Nephron (organoid): ENCODE data around the gene APOA5.
"Not testable (repeated sequence)": the region's sequence is repeated elsewhere in the genome, so short reads cannot be mapped to it uniquely, and the experiment has no call there.

Experiments used
- H3K27ac Mint-ChIP-seq, 3 experiments: 2 replicates each; pipeline ENCODE4 v1.8.0; 2020; ENCODE audit warnings: mixed read lengths in 3 of 3, mild to moderate bottlenecking in 2 of 3, moderate library complexity in 1 of 3
- H3K27me3 Mint-ChIP-seq: 2 replicates; pipeline ENCODE4 v1.8.0; 2021; ENCODE audit warnings: low read depth, mild to moderate bottlenecking, moderate library complexity, mixed read lengths
- H3K36me3 Mint-ChIP-seq: 2 replicates; pipeline ENCODE4 v1.8.0; 2020; ENCODE audit warnings: low read depth, mixed read lengths
- H3K4me1 Mint-ChIP-seq: 2 replicates; pipeline ENCODE4 v1.8.0; 2020; ENCODE audit warnings: mixed read lengths
- H3K4me3 Mint-ChIP-seq, 3 experiments: 2 replicates each; pipeline ENCODE4 v1.8.0; 2020; ENCODE audit warnings: mild to moderate bottlenecking in 3 of 3, mixed read lengths in 3 of 3, moderate library complexity in 2 of 3
- H3K9me3 Mint-ChIP-seq: 2 replicates; pipeline ENCODE4 v1.8.0; 2020; ENCODE audit warnings: mixed read lengths
- CTCF ChIP-seq, 3 experiments: fragments of 200-600 bp; sonication (generic); IDR thresholded peaks; one replicate each; pipeline ENCODE4 v1.5.0; 2021; ENCODE audit warnings: antibody characterized with exemption in 3 of 3; ENCODE audit not compliant: unreplicated experiment in 3 of 3

The APOA5 gene

GRCh38 chr11:116804001-116804400 lies 12.3 kb upstream of the APOA5 start:
- no peak overlapping the region for H3K27ac Mint-ChIP-seq
- H3K36me3 Mint-ChIP-seq = no peaks in the 10 kb centered on the region
- peaks cover 4% of the 10 kb centered on the region for H3K27me3 Mint-ChIP-seq
- TF ChIP-seq CTCF (IDR thresholded peaks at IDR 0.05; ENCODE audit: unreplicated experiment in 3 of 3) = no peak
- H3K4me3 Mint-ChIP-seq = no peak overlapping the region
- no peaks in the 10 kb centered on the region for H3K4me1 Mint-ChIP-seq
- H3K9me3 Mint-ChIP-seq = no peaks in the 10 kb centered on the region

GRCh38 chr11:116801662-116802061 lies 10.0 kb upstream of the APOA5 start:
- not testable (repeated sequence) for H3K4me1 Mint-ChIP-seq, H3K9me3 Mint-ChIP-seq, H3K4me3 Mint-ChIP-seq, H3K27me3 Mint-ChIP-seq, H3K27ac Mint-ChIP-seq, H3K36me3 Mint-ChIP-seq

GRCh38 chr11:116800610-116801009 lies 8.9 kb upstream of the APOA5 start:
- H3K27me3 Mint-ChIP-seq = peaks cover 5% of the 10 kb centered on the region
- H3K27ac Mint-ChIP-seq = no peak overlapping the region
- no peaks in the 10 kb centered on the region for H3K4me1 Mint-ChIP-seq
- no peaks in the 10 kb centered on the region for H3K36me3 Mint-ChIP-seq
- no peaks in the 10 kb centered on the region for H3K9me3 Mint-ChIP-seq
- TF ChIP-seq CTCF (IDR thresholded peaks at IDR 0.05; ENCODE audit: unreplicated experiment in 3 of 3) = no peak
- no peak overlapping the region for H3K4me3 Mint-ChIP-seq

- no peaks in the 10 kb centered on the region for H3K9me3 Mint-ChIP-seq
- H3K4me3 Mint-ChIP-seq = no peak overlapping the region
Measured at GRCh38 chr11:116798368-116798767, 6.7 kb upstream of the APOA5 start.

GRCh38 chr11:116797816-116798215 lies 6.1 kb upstream of the APOA5 start:
- Mint-ChIP-seq H3K9me3 (no peaks in the 10 kb centered on the region), H3K4me3 (no peak overlapping the region), H3K27ac (no peak overlapping the region), H3K27me3 (peaks cover 5% of the 10 kb centered on the region), H3K36me3 (no peaks in the 10 kb centered on the region), H3K4me1 (peaks cover 4% of the 10 kb centered on the region)
- no peak for TF ChIP-seq CTCF (IDR thresholded peaks at IDR 0.05; ENCODE audit: unreplicated experiment in 3 of 3)

More at GRCh38 chr11:116798368-116798767, 6.7 kb upstream of the APOA5 start:
- H3K27me3 Mint-ChIP-seq = peaks cover 5% of the 10 kb centered on the region
- no peak overlapping the region for H3K27ac Mint-ChIP-seq
- H3K4me1 Mint-ChIP-seq = no peaks in the 10 kb centered on the region
- no peaks in the 10 kb centered on the region for H3K36me3 Mint-ChIP-seq
- no peak for TF ChIP-seq CTCF (IDR thresholded peaks at IDR 0.05; ENCODE audit: unreplicated experiment in 3 of 3)

GRCh38 chr11:116796548-116796947 lies 4.9 kb upstream of the APOA5 start:
- peaks cover 5% of the 10 kb centered on the region for H3K4me1 Mint-ChIP-seq
- peaks cover 5% of the 10 kb centered on the region for H3K27me3 Mint-ChIP-seq
- no peaks in the 10 kb centered on the region for H3K9me3 Mint-ChIP-seq
- no peaks in the 10 kb centered on the region for H3K36me3 Mint-ChIP-seq
- no peak for TF ChIP-seq CTCF (IDR thresholded peaks at IDR 0.05; ENCODE audit: unreplicated experiment in 3 of 3)
- no peak overlapping the region for H3K4me3 Mint-ChIP-seq
- no peak overlapping the region for H3K27ac Mint-ChIP-seq
